GM19239 (cell line): Measurements from ENCODE around the gene WBP1.
"Not testable (repeated sequence)": the region's sequence is repeated elsewhere in the genome, so short reads cannot be mapped to it uniquely, and the experiment has no call there.

Experiments used
- DNase-seq: peaks from one replicate; pipeline ENCODE4 v3.0.0; 2011; ENCODE audit warnings: low spot score; ENCODE audit not compliant: insufficient read length
- FAIRE-seq: peaks from 2 replicates; lab custom pipeline; 2011; peaks lifted over from hg19 to GRCh38; lab: Jason Lieb, UNC

The WBP1 gene

GRCh38 chr2:74474481-74474880, 16.2 kb downstream of the WBP1 start:
- DNase-seq (no peak), FAIRE-seq (no peak)

DNA sequence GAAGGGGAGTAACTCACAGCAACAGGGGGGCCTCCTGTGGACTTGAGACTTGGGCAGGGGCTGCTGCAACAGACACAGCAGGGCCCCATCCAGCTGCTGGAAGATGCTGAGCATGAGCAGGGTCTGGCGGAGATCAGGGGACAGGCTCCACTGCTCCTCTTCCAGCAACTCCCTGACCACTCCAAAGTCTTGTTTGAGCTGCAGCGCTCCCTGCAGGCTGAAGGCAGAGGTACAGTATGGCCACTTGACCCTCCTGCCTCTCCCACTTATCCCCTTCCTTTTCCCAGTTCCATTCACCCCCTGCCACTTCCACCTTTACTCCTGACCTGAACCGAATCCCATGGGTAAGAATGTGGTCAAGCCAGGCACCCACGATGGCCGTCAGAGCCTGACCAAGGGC, 16.7 kb downstream of the WBP1 start:
- DNase-seq (no peak), FAIRE-seq (no peak)

DNA sequence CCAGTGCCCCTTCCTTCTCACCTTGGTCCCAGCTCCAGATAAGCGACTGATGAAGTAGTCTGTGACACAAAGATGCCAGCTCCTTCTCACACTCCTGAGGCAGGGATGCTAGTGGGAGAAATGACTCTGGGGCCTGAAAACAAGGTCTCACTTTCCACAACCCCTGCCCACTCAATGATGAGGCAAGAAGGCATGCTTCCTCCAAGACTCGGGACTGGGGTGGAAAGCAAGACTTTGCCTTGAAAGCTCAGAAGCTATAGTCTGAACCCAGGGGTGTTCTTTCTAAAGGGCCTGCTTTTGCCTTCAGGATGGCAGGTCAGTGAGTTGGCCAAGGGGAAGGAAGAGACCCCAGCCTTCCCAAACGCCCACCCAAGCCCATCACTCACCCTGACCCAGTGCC, 23.2 kb downstream of the WBP1 start:
- DNase-seq (no peak), FAIRE-seq (no peak)

- DNase-seq (no peak), FAIRE-seq (no peak)
Observed at GRCh38 chr2:74481961-74482800, 23.9 kb downstream of the WBP1 start.

GRCh38 chr2:74482801-74483674, 24.8 kb downstream of the WBP1 start, which contains the start of the genes CCDC142 and TTC31:
CCDC142 (minus strand) TSS chr2:74482998; CDS start chr2:74482837, 161 bp downstream.
TTC31 (plus strand) TSS chr2:74483081; CDS start chr2:74483096, 15 bp downstream.
- FAIRE-seq (peak; percentile 97), DNase-seq (peak; percentile 87)

DNA sequence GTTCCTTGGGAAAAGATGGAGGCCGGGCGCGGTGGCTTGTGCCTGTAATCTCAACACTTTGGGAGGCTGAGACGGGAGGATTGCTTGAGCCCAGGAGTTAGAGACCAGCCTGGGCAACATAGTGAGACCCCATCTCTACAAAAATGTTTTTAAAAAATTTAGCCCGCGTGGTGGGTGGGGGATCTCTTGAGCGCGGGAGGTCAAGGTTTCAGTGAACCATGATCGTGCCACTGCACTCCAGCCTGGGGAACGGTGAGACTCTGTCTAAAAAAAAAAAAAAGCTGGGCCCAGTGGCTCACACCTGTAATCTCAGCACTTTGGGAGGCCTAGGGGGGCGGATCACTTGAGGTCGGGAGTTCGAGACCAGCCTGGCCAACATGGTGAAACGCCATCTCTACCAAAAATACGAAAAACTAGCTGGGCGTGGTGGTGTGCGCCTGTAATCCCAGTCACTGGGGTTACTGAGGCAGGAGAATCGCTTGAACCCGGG, 25.5 kb downstream of the WBP1 start:
- not testable (repeated sequence) for DNase-seq, FAIRE-seq

DNA sequence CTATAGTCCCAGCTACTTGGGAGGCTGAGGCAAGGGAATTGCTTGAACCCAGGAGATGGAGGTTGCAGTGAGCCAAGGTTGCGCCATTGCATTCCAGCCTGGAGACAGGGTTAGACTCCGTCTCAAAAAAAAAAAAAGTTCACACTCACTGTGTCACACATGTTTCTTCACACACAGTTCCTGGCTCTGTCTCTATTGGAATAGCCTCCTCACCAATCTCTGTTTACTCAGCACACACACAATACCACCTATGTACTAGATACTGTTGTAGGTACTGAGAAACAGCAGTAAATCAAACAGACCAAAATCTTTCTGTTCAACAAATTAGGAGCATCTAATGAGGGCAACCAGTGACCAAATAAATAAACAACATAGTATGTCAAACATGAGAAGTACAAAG, 27.9 kb downstream of the WBP1 start:
- DNase-seq (no peak), FAIRE-seq (no peak)

- DNase-seq (no peak), FAIRE-seq (no peak)
Observed at GRCh38 chr2:74488643-74489481, 30.6 kb downstream of the WBP1 start.

DNA sequence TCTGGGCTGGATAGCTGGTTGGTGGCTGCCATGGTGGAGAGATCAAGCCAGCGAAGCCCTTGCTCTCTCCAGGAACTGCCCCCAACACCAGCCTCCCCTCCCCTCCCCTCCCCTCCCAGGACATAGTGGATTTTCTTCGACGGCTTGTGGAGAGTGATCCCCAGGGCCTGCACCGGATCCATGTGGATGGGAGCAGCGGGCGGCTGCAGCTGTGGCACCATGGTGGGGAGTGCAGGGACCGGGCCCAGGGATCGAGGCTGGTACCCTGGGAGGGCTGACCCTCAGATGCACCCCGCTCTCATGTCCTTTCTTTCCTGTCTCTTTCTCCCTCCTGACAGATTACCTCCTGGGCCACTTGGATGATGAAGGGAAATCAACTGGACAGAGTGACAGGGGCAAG, 31.7 kb downstream of the WBP1 start:
- FAIRE-seq = no peak
- DNase-seq = no peak

- DNase-seq (no peak), FAIRE-seq (no peak)
Observed at GRCh38 chr2:74491648-74492544, 33.7 kb downstream of the WBP1 start.

GRCh38 chr2:74493546-74493945, 35.3 kb downstream of the WBP1 start:
- no peak for FAIRE-seq

GRCh38 chr2:74495440-74495839, 37.2 kb downstream of the WBP1 start:
- FAIRE-seq = no peak
- no peak for DNase-seq

More at GRCh38 chr2:74493546-74493945, 35.3 kb downstream of the WBP1 start:
- no peak for DNase-seq

GRCh38 chr2:74496997-74497776, 38.9 kb downstream of the WBP1 start:
- FAIRE-seq (no peak), DNase-seq (no peak)

- DNase-seq (no peak), FAIRE-seq (peak; percentile 55)
Observed at GRCh38 chr2:74497777-74498499, 39.7 kb downstream of the WBP1 start.

GRCh38 chr2:74498500-74499266, 40.4 kb downstream of the WBP1 start:
- DNase-seq (no peak), FAIRE-seq (peak; percentile 47)

GRCh38 chr2:74499267-74499939, 41.2 kb downstream of the WBP1 start, which contains the start of gene LBX2:
LBX2 (minus strand) TSS chr2:74499603; CDS start chr2:74499537, 66 bp downstream.
- no peak for DNase-seq
- no peak for FAIRE-seq
